LNCAP (cell line): ENCODE data around the gene PROB1.
A peak's percentile ranks its signal among the peaks of the same experiment; 100 is the strongest.

Source experiments
- CTCF ChIP-seq: fragments of 450-650 bp; IDR thresholded peaks from 2 replicates; pipeline ENCODE4 v1.5.1; 2017; ENCODE audit warnings: mild to moderate bottlenecking

PROB1 gene

DNA sequence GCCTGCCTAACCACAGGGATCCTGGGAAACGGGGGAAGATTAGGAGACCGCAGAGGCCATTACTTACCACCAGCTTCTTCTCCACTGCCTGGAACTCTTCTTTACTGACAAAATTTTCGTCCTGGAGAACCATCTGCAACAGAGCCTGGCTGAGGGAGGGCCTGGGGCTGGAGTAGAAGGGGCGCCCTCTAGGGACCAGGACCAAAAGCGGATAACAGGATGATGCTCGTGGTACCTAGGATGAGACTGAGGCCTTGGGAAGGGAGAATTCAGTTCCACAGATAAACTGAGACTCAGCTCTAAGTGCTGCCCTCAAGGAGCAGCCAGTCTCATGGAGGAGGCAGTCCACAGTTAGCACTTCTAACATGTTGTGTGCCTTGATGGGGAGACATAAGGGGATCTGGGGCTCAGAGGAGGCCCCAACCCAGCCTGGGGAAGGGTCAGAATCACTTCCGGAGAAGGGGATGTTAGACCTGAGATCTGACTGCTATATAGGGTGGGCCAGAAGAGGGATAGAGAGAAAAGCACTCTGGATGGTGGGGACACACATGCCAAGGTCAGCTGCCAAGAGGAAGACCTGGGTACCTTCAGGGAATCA is 7.8 kb upstream of the PROB1 start:
- peak; percentile 53 for TF ChIP-seq CTCF

GRCh38 chr5:139401546-139401945 is 6.6 kb upstream of the PROB1 start:
- no peak for TF ChIP-seq CTCF

DNA sequence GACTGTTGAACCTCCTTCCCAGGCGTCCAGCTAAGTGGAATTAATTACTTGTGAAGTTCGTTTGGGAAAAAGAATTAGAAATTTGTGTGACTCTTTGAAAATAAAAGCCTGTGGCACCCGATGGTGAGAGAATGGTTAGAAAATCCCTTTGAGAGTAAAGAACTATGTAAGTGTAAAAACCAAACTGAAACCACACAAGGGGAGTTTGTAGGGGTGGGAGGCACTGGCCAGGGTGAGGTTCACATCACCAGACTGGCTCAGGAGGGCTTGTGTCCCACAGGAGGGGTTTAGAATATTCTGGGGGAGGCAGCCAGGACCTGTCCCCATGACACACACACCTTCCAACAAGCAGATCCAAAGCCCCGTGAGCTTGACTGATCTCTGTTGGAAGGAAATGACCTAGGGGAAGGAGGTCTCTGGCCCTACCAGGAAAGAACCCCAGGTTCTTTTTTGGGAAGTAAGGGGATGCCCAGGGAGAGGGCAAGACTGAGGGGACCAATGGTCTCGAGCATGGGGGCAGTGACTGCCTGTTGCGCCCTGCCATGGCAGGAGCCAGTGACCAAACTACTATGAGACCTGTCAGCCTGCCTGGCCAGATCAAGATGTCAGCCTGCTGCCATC is 4.7 kb upstream of the PROB1 start:
- no peak for TF ChIP-seq CTCF

GRCh38 chr5:139397921-139398320 is 3.0 kb upstream of the PROB1 start:
- TF ChIP-seq CTCF = no peak

DNA sequence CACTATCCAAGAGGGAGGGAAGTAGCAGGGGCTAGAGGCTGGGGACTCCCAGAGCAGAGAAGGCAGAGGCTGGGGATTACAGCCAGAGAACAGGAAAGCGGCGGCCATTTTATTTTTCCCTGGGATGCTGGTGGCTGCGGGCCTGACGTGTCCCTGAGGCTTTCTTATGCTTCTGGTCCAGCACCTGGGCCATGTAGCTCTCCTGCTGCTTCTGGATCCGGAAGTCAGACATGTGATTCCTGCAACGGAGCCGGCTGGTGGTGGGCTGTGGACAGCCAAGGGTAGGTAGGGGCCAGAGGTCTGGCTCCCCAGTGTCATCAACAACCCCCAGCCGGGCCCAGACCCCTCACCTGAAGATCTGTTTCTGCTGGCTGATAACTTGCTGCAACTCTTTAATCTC is 1.8 kb upstream of the PROB1 start:
- no peak for TF ChIP-seq CTCF

DNA sequence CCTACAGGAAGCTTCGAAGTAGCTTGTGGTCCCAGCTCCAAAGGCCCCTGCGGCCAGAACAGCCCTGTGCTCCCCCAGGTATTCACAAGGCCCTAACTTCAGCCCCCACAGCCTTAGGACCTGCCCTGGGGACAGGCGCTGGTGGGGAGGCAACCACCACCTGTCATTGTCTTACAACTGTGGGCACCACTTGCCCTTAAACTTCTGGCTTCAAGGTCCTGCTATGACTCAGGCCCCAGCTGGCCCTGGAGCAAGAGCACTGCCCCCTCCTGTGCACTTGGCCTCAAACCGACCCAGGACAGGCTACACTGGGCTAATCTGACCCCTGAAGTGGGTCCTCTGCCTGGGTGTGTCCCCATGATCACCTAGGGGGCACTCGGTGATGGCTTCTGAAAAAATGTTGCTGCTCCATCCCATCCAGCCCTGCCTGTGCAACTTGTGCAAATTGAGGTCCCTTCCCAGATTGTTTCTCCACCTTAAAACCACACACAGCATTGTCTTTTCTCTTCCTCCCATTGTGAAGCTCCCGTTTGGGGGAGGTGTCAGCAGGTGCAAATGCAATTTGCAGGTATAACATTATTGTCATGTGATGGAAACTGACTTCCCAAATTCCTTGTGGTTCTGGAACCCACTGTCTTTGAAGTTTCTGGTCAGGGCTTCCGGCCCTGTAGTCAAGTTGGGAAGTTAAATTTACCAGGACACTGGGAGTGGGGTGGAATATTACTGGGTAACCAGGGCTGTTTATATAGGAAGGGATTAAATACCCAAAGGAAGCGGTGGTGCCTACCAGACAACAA is 1.1 kb upstream of the PROB1 start:
- TF ChIP-seq CTCF = no peak

DNA sequence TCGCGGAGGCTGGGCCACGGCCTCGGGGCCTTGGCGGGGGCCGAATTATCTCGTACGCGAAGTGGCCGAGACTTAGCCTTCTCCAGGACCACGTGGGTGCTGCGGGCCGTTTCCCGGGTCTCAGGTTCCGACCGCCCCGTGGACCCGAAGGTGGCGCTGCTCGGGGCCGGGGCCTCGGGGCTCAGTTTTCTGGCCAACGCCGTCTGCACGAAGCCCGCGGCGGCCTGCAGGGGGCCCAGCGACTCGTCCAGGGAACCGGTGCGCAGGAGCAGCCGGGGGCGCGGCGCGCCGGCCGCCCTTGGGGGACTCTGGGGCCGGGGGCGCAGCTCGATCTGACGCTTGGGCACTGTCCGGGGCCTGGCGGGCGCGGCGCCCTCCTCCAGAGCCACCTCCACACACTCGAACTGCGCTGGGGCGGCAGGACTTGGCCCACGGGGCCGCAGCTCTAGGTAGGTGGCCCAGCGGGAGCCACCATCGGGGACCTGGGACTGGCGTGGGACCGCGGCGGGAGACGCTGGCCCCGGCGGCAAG is 716 bp downstream of the PROB1 start:
- TF ChIP-seq CTCF = no peak
